Suprapubic skin (tissue), 4 donors: ENCODE data around the gene GNAI2.

ENCODE experiments used
- EP300 ChIP-seq: sonication (generic); formaldehyde crosslinking; IDR thresholded peaks from one replicate; pipeline ENCODE4 v1.6.1; 2017; ENCODE audit warnings: antibody characterized with exemption
- POLR2A ChIP-seq, 2 donors: fragments of 450-650 bp; IDR thresholded peaks; one replicate each; pipeline ENCODE4 v1.6.1; 2017; ENCODE audit warnings: antibody characterized with exemption in 2 of 2, mild to moderate bottlenecking in 2 of 2, moderate library complexity in 2 of 2
- POLR2AphosphoS5 ChIP-seq, 3 donors: sonication (generic); formaldehyde crosslinking; IDR thresholded peaks; one replicate each; pipeline ENCODE4 v1.6.1; 2017; ENCODE audit warnings: antibody characterized with exemption in 3 of 3
- TF ChIP-seq, protein P1 (sequence below), 2 donors: fragments of 200-600 bp in 1 of 2; fragments of 450-650 bp in 1 of 2; sonication (generic) in 1 of 2; IDR thresholded peaks; one replicate each; pipeline ENCODE4 v1.5.1; 2016 to 2019; ENCODE audit warnings: antibody characterized with exemption in 2 of 2, mild to moderate bottlenecking in 1 of 2, moderate library complexity in 1 of 2

DNA sequence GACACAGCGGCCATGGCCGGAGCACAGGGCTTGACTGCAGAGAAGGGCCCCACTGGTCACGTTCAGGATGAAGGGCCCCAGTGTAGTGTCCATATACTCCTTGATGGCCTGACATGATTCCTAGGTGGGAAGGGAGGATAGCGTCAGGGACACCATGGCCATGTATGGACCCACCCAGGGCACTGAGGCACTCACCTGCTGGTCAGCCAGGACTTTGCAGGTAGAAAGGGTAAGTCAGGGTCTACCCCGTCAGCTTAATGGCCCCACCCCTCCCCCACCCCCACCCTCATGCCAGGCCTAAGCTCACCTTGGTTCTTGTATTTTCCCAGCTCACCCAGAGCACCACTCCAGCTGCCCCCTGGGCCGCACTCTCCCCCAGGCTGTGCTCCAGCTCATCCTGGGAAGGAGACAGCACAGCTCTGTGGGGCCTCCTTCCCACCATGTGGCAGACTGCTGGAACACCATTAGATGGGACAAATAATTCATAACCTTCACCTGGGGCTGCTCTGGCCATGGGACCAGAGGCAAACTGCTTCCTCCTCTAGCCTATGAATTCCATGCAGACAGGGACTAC, 64.8 kb downstream of the GNAI2 start:
- TF ChIP-seq POLR2A (IDR thresholded peaks at IDR 0.05), result no peak
- TF ChIP-seq, protein P1, sequence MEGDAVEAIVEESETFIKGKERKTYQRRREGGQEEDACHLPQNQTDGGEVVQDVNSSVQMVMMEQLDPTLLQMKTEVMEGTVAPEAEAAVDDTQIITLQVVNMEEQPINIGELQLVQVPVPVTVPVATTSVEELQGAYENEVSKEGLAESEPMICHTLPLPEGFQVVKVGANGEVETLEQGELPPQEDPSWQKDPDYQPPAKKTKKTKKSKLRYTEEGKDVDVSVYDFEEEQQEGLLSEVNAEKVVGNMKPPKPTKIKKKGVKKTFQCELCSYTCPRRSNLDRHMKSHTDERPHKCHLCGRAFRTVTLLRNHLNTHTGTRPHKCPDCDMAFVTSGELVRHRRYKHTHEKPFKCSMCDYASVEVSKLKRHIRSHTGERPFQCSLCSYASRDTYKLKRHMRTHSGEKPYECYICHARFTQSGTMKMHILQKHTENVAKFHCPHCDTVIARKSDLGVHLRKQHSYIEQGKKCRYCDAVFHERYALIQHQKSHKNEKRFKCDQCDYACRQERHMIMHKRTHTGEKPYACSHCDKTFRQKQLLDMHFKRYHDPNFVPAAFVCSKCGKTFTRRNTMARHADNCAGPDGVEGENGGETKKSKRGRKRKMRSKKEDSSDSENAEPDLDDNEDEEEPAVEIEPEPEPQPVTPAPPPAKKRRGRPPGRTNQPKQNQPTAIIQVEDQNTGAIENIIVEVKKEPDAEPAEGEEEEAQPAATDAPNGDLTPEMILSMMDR (IDR thresholded peaks at IDR 0.05), result no peak
- no peak for TF ChIP-seq POLR2AphosphoS5 (IDR thresholded peaks at IDR 0.05)
- no peak for TF ChIP-seq EP300
